Measurements from ENCODE around the gene PDLIM7.

The PDLIM7 gene

DNA sequence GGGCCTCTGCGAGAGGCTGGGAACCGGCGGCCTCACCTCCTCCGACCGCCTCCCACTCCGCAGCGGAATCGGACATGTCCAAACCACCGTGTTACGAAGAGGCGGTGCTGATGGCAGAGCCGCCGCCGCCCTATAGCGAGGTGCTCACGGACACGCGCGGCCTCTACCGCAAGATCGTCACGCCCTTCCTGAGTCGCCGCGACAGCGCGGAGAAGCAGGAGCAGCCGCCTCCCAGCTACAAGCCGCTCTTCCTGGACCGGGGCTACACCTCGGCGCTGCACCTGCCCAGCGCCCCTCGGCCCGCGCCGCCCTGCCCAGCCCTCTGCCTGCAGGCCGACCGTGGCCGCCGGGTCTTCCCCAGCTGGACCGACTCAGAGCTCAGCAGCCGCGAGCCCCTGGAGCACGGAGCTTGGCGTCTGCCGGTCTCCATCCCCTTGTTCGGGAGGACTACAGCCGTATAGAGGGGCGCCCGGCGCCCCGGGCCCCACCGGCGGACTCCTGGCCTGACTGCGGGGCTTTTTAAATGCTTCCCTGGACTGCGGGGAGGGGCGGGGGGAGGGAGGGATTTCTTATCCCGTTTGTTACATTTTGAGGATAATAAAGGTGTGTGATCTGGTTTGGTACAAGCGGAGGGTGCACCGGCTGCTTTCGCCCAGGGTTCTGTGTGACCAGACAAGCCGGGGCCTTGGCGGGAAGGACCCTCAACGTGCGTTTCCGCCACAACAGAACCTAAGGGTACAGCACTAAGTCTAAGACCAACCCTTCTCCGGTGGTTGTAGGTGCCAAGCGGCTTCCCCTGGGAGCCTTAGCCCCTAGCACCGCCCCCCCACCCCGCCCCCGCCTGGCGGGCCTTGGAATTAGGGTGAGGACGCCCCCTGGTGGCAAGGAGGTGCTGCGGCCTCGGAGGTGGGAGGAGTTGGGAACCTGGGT lies 41.5 kb downstream of the PDLIM7 start:
- peak; percentile 92 for DNase-seq (ENCODE audit: low spot score)

DNA sequence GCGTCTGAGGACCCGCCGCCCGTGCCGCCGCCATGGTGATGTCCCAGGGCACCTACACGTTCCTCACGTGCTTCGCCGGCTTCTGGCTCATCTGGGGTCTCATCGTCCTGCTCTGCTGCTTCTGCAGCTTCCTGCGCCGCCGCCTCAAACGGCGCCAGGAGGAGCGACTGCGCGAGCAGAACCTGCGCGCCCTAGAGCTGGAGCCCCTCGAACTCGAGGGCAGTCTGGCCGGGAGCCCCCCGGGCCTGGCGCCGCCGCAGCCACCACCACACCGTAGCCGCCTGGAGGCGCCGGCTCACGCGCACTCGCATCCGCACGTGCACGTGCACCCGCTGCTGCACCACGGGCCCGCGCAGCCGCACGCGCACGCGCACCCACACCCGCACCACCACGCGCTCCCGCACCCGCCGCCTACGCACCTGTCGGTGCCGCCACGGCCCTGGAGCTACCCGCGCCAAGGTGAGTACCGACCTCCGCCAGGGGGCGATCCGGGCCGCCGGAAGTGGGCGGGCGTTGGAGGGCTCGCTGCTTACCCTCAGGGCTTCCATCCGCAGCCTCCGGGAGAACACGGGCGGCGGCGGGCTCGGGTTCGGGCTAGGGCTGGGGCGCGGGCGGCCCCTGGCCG lies 42.3 kb downstream of the PDLIM7 start:
- DNase-seq (ENCODE audit: low spot score), result peak; percentile 83

DNA sequence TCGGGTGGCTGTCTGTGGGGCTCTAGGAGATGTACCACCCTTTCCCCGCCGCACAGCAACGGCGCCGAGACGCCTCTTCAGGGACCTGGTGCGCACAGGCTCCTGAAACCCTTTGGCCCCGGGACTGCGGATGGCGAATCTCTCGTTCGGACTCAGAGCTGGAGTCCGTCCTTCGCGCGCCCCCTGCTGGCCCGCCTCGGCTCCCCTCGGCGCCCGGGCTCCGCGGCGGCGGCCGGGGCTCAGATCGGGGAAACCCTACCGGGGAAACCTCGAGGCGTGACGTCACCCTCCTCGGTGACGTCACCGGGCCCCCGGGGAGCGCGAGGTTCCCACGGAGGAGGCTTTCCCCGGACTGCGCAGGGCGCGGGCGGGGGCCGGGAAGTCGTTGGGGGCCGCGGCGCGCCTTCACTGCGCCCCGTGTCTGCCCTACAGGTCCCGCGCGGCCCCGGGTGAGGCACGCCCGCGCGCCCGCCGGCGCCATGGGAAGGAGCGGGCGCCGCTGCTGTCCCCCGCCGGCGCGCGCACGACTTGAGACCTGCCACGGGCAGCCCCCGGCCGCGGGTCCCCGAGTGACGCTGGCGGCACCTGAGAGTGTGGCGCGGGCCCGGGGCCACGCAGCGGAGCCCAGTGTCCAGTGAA lies 42.9 kb downstream of the PDLIM7 start:
- peak; percentile 82 for DNase-seq (ENCODE audit: low spot score)

DNA sequence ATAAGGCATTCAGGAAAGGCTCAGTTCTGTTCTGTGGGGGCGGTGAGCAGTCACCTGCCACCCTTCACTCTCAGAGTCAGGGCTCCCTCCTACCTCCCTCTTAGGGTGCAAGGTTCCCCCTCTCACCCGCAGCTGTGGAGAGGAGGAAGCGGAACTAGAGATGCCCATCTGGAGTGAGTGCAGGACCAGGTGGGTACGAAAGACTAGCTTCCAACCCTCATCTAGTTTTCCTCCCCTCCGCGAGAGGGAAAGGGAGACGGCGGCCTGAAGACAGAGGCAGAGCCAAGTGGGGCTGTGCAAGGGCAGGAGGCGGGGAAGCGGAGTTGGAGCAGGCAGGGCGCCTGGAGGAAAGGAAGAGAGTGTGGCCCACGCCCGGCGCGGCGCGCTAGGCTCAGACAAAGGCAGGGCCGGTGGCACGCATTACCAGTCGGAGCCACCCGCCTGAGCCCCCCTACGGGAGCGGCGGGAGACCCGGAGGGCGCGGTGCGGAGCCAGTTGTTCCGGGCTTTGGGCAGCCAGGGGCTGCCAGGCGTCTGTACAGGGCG lies 43.5 kb downstream of the PDLIM7 start:
- DNase-seq (ENCODE audit: low spot score), result no peak

DNA sequence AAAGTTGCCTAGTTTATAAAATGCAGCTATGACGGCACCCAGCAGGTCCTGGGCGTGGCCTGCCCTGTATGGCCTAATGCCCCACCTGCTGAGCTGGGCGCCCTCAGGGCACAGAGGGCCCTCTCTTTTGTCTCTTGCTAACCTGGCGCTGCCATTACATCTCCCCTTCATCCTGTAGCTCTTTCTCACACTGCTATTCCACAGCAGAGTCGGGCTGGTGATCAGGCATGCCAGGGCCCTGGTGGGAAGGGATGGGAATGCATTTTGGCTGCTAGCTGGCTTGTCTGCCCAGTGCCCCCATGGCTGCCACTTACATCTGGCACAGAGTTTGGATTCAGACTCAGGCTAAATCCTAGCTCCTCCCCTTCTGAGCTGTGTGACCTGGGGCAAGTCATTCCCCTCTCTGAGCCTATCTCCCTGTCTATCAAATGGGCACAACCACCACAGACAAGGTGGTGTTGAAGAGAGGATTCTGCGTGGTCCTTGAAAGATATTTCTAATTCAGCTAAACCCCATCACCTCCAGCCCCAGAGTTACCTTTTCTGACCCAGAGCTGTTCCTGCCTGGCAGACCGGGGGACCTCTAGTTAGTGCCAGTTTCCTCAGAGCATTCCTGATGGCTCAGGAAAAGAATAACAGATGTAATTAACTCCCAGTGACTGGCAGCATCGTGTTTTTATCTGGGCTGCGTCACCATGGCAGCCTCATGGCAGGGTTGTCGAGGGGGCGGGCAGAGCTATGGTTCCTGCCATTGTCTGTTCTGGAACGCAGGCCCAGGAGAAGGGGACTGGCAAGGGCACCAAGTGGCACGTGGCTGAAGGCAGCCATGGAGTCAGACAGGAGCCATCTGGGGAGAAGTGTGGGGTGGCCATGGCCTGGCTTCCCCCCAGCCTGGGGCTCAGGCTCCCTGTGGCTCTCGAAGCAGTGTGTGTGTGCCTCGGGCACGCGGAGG lies 44.4 kb downstream of the PDLIM7 start:
- DNase-seq (ENCODE audit: low spot score), result no peak

DNA sequence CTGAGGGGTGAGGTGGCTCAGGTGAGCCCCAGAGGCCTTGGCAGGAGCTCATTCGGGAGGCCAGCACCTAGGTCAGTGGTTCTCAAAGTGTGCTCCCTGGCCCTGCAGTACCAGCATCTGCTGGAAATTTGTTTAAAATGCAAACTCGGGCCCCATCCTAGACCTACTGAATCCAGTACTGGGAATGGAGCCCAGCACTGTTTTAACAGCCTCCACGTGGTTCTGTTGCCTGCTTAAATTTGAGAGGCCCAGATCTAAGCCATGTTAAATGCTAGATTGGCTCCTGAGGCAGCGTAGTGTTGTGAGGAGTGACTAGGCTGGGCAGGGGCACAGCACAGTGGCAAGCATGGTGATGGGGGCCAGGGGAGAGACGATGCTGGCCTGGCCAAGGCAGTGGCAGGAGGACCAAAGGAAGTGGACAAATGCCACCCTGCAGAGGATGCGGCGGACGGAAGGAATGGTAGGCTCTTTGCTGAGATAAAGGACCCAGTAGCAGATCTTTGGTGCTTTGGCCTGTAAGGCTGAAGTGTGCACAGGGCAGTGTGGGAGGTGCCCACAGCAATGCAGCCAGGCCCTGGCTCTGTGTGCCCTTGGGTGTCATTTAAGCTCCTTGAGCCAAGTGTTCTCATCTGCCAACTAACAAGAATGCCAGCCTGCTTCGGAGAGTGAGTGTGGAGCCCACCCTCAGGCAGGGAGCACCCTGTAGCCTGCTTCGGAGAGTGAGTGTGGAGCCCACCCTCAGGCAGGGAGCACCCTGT lies 46.6 kb downstream of the PDLIM7 start:
- DNase-seq (ENCODE audit: low spot score), result no peak

DNA sequence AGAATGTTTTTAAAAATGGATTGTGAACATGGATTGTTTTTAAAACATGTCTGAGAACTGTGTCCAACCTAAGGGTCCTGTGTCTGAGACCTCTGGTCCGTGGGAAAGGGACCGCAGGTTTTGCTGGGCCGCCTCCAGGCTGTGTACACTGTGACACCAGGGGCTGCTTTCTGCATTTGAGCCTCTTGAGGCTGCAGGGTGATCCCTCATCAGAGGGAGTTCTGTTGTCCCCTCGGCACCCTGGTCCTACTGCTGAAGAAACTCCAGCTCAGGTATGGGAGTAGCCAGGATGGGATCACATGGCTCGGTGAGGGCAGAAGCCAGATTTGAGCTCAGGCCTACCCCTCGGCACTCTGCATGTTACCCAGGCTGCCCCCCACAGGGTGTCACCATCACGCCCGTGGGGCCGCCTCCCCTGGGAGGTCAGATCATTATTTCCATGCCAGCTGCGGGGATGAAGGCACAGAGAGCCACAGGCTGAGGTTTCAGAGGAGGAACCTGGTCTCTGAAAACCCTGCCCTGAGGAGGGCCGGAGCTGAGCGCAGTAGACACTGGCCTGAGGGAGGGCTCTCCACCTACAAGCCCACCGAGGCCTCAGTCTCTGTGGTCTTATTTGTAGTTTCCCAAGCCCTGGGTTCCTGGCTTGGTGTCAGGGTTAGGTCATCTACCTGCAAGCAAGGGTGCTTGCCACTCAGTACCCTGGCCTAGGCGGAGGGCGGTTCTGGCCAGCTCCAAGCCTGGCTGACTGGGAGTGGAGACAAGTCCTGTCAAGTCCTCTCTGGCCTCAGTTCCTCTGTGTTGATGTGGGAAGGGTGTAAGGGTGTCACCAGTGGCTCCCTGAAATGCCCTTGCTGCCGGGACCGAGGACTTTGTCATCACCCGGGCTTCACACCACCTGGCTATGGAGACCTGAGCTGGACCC lies 48.0 kb downstream of the PDLIM7 start:
- DNase-seq (ENCODE audit: low spot score), result no peak

DNA sequence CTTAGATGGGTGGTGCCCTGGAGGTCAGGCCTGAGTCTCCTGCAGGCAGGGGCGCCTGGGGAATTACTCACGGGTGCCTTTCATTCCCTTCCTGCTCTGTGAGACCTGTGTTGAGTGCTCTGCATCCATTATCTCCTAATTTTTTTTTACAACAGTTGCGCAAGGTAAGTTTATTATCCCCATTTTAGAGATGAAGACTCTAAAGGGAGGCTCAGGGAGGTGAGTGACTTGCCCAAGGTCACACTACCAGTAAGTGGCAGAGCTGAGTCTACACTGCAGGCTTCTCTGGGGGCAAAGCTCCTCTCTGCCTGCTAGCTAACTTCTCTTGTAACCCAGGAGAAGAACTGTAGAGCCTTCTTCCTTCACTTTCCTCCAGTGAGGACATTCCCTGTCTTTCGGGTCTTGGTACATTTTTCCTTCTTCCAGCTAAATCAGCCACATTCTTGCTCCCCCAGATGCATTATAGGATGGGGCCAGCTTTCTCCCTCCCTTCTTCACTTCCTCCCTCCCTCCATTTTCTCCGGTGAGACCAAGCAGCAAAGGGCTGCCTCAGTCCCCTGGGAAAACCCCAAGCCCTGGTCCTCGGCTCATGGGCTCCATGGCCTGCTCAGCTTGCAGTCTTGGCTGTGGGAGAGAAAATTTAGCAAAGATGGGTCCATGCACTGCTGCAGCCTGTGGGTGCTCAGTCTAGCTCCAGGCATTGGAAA lies 49.0 kb downstream of the PDLIM7 start:
- no peak for DNase-seq (ENCODE audit: low spot score)

DNA sequence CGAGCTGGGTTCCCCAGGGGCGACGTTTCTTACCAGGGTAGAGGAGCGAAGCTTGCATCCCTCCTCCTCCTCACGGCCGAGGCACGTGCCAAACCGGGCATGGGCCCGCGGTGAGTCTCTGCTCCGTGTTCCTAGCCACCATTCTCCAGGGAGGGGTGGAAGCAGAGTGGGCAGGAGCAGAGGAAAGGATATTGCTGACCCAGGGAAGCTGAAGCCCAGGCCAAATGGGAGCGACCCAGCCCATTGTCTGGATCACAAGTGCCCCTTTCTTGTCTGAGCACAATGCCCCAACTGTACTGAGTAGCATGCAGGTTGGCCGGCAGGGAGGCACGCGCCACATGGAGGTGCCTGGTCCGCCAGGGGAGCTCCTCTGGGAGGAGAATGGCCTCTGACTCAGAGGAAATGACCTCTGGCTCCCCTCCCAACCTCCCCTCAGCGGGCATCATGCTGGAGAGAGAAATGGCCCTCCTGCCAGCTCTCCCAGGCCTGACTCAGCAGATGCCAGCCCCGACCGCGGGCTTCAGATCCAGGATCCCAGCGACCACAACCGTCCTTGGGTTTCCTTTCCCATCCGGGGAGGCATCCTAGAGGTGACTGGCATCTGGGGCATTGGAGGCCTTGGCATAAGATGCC lies 49.7 kb downstream of the PDLIM7 start:
- no peak for DNase-seq (ENCODE audit: low spot score)

DNA sequence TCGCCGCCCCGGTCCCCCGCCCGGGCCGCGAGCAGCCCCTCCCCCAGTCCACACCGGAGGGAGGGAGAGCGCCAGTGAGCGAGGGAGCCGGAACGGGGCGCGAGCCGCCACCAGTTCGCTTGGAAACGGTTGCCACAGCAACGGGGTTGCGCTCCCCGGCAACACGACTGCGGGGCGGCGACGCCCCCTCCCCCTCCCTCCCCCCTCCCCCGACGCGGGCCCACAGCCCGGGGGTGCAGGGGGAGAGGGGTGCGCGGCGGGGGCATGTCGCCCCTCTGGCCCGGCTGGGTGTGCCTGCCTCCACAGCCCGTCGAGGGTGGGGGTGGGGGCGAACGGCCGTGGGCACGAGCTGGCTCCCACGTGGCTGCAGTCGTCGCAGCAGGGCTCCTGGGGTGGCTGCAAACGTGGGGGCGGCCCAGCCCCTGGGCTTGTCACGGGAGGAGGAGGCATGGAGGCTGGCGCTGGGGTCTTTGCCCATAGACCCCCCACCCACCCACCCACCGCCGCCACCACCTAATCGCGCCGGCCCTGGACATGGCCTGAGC lies 50.3 kb downstream of the PDLIM7 start:
- DNase-seq (ENCODE audit: low spot score), result no peak

DNA sequence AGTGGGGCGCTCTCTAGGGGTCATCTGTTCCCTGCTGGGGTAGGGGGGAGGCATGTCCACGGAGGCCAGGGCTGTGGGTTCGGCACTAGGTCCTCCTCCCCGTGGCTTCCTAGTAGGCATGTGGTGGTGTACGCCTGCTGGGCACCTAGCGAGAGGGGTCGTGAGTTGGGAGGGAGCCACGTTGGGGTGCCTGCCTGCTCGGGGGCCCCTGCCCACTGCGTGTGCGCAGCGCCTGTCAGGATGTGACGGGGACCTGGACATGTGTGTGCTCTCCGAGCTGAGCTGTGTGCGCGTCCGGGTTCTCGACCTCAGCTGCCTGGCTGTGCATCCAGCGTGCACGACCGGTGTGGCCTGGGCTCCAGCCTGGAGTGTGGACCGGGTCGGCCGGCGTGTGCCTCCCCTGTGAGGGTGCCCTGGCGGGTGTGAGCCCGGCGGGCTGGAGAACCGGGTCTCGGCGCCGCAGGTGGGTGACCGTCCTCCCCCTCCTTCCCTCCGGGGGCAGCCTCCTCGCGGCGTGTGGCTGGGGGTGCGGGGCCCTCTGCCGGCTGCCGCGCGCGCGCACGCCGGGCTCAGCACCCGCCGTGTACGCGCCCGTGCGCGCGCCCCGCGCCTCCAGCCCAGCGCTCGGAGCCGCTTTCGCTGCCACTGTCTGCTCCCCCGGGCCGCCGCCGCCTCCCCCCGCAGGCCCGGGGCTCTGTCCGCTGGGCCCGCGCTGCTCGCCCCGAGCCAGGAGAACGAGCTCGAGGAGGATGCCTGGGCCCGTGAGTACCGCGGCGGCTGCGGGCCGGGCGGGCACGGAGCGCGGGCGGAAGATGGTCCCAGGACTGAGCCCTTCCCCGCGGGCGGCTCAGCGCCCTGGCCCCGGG lies 51.0 kb downstream of the PDLIM7 start, which contains the start of gene PRR7:
TSS of gene PRR7 (plus strand) at position 615 of the 866 bp plus-strand sequence. CDS start 8,254 bp downstream, outside the sequence.
- DNase-seq (ENCODE audit: low spot score), result peak; percentile 55

DNA sequence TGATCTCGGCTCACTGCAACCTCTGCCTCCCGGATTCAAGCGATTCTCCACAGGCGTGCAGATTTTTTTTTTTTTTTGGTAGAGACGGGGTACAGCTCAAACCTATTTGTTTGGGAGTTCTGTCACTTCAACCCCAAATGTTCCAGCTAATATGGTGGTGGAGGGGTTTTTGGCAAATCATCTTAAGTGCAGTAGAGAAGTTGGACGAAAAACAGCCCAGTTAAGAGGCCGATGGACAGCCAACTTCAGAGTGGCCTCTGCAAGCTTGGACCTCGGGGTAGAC lies 51.5 kb downstream of the PDLIM7 start:
- no peak for DNase-seq (ENCODE audit: low spot score)

DNA sequence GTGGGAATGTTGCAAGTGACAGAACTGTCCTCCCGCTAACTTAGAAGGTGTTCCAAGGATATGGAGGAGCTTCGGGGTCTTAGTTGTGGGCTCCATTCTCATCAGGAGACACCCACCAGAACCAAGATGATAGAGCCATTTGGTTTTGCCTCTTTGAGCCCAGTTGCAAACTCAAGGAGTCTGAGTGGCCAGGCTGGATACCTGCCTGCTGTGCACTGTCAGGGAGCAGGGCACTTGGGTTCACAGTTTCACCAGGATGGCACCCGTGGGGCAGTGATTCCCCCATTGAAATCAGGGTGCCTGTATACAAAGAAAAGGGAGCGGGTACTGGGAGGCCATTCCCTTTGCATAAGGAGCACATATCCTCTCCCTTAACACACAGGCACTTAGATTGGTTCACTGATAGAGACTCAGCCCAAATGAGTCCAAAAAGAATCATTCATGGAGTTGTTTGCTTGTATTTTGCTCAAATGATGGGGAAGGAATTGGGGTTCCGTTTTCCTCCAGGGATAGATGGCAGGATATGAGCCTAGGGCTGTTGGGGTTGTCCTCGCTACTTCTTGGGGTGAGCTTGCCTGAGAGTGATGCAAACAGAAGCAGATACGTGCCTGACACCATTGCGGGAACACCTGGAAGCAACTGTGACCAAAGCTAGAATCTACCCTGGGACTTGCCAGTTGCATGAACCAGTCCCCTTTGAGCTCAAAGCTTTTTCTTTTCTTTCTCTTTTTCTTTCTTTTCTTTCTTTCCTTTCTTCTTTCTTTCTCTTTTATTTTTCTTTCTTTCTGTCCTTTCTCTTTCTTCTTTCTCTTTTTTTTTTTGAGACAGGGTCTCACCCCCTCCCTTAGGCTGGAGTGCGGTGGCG lies 52.1 kb downstream of the PDLIM7 start:
- no peak for DNase-seq (ENCODE audit: low spot score)

DNA sequence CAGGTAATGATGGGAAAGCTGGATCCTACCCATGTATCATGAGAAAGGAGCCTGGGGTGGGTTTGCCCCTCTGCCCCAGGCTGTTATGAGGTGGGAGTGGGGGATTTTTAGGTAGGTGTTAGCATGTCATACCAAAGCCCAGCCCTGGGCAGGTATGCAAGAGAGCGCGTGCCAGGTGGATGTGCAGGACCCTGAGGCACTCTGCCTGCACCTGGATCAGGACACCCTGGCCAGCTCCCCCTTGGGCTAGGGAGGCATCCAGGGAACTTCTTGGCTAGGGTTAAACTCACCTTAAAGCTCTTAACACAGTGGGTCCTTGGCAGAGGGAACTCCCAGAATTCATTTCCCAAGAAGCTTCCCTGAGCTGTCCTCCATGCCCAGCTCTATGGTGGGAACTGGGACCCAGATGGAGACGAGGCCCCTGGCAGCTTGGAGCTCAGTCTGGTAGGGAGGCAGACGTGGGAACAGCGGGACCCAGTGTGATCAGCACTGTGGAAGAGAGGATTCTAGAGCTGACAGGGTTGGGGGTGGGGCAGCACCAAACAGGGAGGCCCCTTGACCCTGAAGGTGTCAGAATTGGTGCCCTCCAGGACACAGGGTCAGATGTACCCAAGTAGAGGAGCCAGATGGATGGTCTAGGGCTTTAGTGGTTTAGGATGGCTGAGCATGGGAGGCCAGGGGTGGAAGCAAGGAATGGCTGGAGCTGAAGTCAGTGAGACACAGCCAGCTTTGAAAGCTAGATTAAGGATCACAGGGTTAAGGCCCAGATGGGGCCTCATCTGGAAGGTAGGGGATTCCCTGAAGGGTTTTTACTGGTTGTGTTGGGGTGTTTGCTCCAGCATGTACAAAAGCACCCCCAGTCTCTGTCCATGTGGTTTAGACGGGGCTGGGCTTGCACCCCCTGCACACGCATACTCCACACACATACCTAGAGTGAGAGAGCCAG lies 53.0 kb downstream of the PDLIM7 start:
- DNase-seq (ENCODE audit: low spot score), result no peak
